Thyroid gland (tissue), 4 donors: ENCODE results near the gene ZNF683. TPM values are rescaled to one million over a fixed set of nuclear protein-coding genes. Genes with fewer than 3 reads are reported as not detected.

Source experiments
- DNase-seq, 2 donors: peaks; one replicate each; pipeline ENCODE4 v3.0.0-alpha.2; 2019
- H3K27ac ChIP-seq, 3 donors: fragments of 200-600 bp; sonication (generic); 1 replicate in 2 of 3; 2 replicates in 1 of 3; pipeline ENCODE4 v1.5.1; 2016 to 2019; ENCODE audit warnings: mild to moderate bottlenecking in 1 of 3, moderate library complexity in 1 of 3
- H3K27me3 ChIP-seq: fragments of 200-600 bp; sonication (generic); one replicate; pipeline ENCODE4 v1.5.1; 2019
- H3K36me3 ChIP-seq, 2 donors: fragments of 200-600 bp; sonication (generic); one replicate each; pipeline ENCODE4 v1.5.1; 2016 to 2019
- H3K4me1 ChIP-seq, 2 donors: fragments of 200-600 bp; sonication (generic); one replicate each; pipeline ENCODE4 v1.5.1; 2017 to 2019
- H3K4me3 ChIP-seq, 3 donors: fragments of 200-600 bp; sonication (generic); replicated peaks in 1 of 3; 1 replicate in 2 of 3; 2 replicates in 1 of 3; pipeline ENCODE4 v1.5.1; 2016; ENCODE audit warnings: mild to moderate bottlenecking in 1 of 3
- H3K9me3 ChIP-seq: fragments of 200-600 bp; sonication (generic); one replicate; pipeline ENCODE4 v1.5.1; 2017
- POLR2A ChIP-seq, 2 donors: fragments of 450-650 bp; IDR thresholded peaks; one replicate each; pipeline ENCODE4 v1.6.1; 2017; ENCODE audit warnings: antibody characterized with exemption in 2 of 2, mild to moderate bottlenecking in 2 of 2, moderate library complexity in 1 of 2
- WGBS, 2 donors: methylation state at CpG; one replicate each; pipeline ENCODE4 v1.1.5; 2017; 5-methylcytosine and 5-hydroxymethylcytosine counted together
- intact Hi-C: fragments of 100-400 bp; cut with DNase I; formaldehyde crosslinking; loops from one replicate; pipeline ENCODE4 v1.15.1; 2023
- total RNA-seq, 4 donors: library from RNA; depleted of rRNA; stranded (reverse); fragments of >200 nt; gene quantifications; one replicate each; pipeline ENCODE4 v1.2.3, GENCODE V29; 2016
- TF ChIP-seq, protein P1 (sequence below), 6 experiments: fragments of 200-600 bp in 3 of 6; fragments of 450-650 bp in 3 of 6; sonication (generic) in 3 of 6; IDR thresholded peaks; one replicate each; pipeline ENCODE4 v1.5.1; 2016 to 2019; ENCODE audit warnings: antibody characterized with exemption in 6 of 6, mild to moderate bottlenecking in 2 of 6, inconsistent platforms in 1 of 6, moderate library complexity in 1 of 6

The ZNF683 gene
- total RNA-seq, 4 donors from 2014 or later, result 0.59 TPM; not detected in 3

DNA sequence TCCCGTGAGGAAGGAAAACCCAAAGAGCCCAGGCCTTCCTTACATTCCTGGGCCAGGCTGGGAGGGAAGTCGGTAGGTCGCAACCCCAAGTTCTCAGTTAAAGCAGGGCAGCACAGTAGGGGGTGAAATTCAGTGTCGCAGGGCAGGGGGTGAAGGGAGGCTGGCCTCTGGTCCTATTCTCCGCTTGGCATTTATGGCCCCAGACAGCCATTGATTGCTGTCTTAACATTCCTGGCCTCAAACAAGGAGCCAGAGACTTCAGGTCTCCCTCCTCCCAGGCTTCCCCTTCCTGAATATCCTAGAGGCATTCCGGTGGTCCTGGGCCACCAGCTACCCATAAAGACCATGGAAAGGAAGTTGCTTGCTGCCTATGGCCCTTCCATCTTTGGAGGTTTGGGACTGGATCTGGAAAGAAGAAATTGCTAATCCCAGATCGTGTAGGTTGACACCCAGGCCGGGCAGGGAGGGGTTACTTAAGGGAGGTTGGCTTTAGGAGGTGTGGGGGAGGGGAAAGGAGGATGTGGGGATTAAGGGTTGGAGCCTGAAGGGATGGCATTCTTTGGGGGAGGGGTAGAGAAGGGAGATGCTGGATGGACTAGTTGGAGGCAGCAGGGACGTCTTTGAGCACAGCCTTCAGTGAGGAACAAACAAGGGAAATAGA is 39.8 kb upstream of the ZNF683 start:
- TF ChIP-seq POLR2A (IDR thresholded peaks at IDR 0.05), result no peak
- TF ChIP-seq, protein P1, sequence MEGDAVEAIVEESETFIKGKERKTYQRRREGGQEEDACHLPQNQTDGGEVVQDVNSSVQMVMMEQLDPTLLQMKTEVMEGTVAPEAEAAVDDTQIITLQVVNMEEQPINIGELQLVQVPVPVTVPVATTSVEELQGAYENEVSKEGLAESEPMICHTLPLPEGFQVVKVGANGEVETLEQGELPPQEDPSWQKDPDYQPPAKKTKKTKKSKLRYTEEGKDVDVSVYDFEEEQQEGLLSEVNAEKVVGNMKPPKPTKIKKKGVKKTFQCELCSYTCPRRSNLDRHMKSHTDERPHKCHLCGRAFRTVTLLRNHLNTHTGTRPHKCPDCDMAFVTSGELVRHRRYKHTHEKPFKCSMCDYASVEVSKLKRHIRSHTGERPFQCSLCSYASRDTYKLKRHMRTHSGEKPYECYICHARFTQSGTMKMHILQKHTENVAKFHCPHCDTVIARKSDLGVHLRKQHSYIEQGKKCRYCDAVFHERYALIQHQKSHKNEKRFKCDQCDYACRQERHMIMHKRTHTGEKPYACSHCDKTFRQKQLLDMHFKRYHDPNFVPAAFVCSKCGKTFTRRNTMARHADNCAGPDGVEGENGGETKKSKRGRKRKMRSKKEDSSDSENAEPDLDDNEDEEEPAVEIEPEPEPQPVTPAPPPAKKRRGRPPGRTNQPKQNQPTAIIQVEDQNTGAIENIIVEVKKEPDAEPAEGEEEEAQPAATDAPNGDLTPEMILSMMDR (IDR thresholded peaks at IDR 0.05), result no peak
- no peaks in the 10 kb centered on the region for H3K36me3 ChIP-seq
- H3K27ac ChIP-seq, result no peak overlapping the region
- no peaks in the 10 kb centered on the region for H3K9me3 ChIP-seq
- 13 to 17% methylated on average over 7 to 9 of the region's 9 CpGs for WGBS, 2 donors
- H3K4me1 ChIP-seq, result no peaks in the 10 kb centered on the region
- no peak overlapping the region for H3K4me3 ChIP-seq
- DNase-seq, result no peak
- intact Hi-C loops, result no loop called here
- peaks cover 24% of the 10 kb centered on the region for H3K27me3 ChIP-seq

DNA sequence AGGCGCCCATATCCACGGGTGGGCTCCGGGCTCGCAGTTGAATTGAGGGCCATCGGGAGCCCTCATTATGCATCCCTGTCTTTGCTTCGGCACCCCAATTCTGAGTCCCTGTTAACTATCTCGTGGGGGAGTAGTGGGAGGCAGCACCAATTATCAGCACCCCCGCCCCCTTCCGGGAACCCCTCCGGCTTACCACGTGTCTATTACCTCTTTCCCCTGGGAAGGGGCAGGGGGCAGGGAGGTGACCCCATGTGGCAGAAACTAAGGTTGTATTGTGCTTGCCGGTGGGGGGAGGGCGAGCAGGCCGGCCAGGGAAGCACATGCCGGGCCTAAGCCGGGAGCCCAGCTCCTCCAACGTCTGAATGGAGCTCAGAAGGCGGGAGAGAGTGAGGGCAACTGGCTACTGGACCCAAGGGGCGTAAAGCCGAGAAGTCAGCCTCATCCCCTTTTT is 39.1 kb upstream of the ZNF683 start:
- Histone ChIP-seq H3K9me3 (no peaks in the 10 kb centered on the region), H3K36me3 (no peaks in the 10 kb centered on the region), H3K27ac (no peak overlapping the region), H3K4me1 (no peaks in the 10 kb centered on the region), H3K27me3 (peaks cover 24% of the 10 kb centered on the region), H3K4me3 (no peak overlapping the region)
- TF ChIP-seq, protein P1 (IDR thresholded peaks at IDR 0.05), result no peak
- TF ChIP-seq POLR2A (IDR thresholded peaks at IDR 0.05), result no peak
- DNase-seq, result no peak
- WGBS, 2 donors, result 9 to 13% methylated on average over 16 of the region's 20 CpGs
- intact Hi-C loops, result no loop called here

DNA sequence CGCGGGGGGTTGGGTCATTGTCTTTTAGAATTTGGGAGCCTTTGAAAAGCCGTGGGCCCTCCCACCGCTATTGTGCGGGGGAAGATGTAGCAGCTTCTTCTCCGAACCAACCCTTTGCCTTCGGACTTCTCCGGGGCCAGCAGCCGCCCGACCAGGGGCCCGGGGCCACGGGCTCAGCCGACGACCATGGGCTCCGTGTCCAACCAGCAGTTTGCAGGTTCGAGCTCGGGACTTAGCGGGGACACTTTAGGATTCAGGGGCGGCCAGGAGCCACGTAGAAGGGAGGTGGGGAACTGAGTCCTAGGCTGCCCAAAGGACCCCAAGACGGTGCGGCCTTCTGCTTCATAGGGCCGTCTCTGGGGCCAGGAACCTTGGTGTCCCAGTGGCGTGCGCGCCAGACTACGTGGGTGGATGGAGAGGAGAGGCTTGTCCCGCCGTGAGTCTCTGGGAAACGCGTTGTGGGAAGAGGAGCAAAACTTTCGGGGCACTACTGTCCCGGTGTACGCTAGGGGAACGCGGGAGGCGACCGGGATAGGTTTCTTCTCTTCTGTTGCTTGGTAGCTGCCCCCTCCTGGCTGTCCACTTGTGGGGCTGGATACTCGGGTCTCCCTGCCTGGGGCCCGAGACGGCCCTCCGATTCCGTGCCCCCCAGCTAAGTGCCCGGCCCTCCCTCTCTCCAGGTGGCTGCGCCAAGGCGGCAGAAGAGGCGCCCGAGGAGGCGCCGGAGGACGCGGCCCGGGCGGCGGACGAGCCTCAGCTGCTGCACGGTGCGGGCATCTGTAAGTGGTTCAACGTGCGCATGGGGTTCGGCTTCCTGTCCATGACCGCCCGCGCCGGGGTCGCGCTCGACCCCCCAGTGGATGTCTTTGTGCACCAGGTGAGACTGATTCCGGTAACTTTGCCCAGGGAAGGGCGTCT is 38.4 kb upstream of the ZNF683 start, which contains the start of gene LIN28A:
Gene LIN28A (plus strand): TSS at position 112 of the 918 bp plus-strand sequence. CDS start 75 bp downstream, at position 187.
- no peaks in the 10 kb centered on the region for H3K36me3 ChIP-seq
- no peak within 1 kb of the TSS for H3K4me3 ChIP-seq
- WGBS, 2 donors, result 1 to 2% methylated on average over 25 to 26 of the region's 70 CpGs
- H3K27me3 ChIP-seq, result peaks cover 24% of the 10 kb centered on the region
- no peak within 1 kb of the TSS for H3K27ac ChIP-seq
- no peak for TF ChIP-seq POLR2A (IDR thresholded peaks at IDR 0.05)
- TF ChIP-seq, protein P1 (IDR thresholded peaks at IDR 0.05), result no peak
- no peak for DNase-seq
- intact Hi-C loops, result no loop called here
- no peaks in the 10 kb centered on the region for H3K9me3 ChIP-seq
- no peaks in the 10 kb centered on the region for H3K4me1 ChIP-seq

DNA sequence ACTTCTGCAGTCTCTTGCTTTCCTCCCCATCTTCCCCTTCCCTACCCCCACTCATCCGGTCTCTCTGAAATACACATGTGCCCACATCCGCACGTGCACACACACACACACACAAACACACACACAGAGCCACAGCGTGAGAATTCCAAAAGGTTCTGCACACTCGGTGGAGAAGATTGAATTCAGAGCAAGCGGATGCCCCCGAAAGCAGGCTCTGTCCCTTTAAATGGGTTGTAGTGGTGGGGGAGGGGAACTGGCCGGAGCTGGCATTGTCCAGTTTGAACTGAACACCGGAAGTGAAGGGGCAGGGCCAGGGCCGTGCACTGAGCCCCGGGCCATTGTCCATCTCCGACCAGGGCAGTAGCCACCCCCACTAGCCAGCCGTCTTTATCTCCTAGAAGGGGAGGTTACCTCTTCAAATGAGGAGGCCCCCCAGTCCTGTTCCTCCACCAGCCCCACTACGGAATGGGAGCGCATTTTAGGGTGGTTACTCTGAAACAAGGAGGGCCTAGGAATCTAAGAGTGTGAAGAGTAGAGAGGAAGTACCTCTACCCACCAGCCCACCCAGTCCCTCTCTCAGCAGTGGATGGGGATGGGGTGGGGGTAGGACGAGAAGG is 36.7 kb upstream of the ZNF683 start:
- Histone ChIP-seq H3K4me3 (no peak overlapping the region), H3K36me3 (no peaks in the 10 kb centered on the region), H3K4me1 (no peaks in the 10 kb centered on the region), H3K27ac (no peak overlapping the region), H3K27me3 (peaks cover 21% of the 10 kb centered on the region), H3K9me3 (no peaks in the 10 kb centered on the region)
- TF ChIP-seq POLR2A (IDR thresholded peaks at IDR 0.05), result no peak
- TF ChIP-seq, protein P1 (IDR thresholded peaks at IDR 0.05), result no peak
- intact Hi-C loops, result no loop called here
- no peak for DNase-seq
- WGBS, 2 donors, result 3 to 4% methylated on average over 12 to 16 of the region's 16 CpGs
